ENCODE data around the gene CHMP1A.
"Not testable (repeated sequence)": the region's sequence is repeated elsewhere in the genome, so short reads cannot be mapped to it uniquely, and the experiment has no call there.

The CHMP1A gene

DNA sequence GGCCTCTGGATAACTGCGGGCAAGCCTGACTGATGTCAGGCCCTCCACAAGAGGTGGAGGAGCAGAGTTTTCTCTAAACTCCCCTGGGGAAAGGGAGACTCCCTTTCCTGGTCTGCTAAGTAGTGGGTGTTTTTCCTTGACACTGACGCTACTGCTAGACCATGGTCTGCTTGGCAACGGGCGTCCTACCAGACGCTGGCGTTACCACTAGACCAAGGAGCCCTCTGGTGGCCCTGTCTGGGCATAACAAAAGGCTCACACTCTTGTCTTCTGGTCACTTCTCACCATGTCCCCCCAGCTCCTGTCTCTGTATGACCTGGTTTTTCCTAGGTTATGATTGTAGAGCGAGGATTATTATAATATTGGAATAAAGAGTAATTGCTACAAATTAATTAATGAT, 9.5 kb upstream of the CHMP1A start:
- H3K27ac Mint-ChIP-seq (ENCODE audit: low read depth); H3K9me3 Mint-ChIP-seq; ATAC-seq (replicated peaks; ENCODE audit: extremely low read depth, poor library complexity, severe bottlenecking): not testable (repeated sequence)

DNA sequence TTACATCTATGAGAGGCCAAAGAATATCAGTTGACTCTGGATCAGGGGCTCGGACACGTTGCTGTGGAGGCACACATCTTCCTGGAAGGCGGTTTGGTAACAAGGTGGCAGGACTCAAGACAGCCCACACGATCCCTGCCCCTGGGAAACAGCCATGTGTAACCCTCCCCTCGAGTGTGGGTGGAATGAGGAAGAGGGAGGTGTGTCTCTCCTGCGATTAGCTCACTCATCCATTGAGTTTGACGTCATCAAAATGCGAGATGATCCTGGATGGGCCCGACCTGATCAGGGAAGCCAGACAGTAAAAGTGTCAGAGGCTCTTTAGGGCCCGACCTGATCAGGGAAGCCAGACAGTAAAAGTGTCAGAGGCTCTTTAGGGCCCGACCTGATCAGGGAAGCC, 6.7 kb upstream of the CHMP1A start:
- H3K4me1 Mint-ChIP-seq; H3K36me3 Mint-ChIP-seq (ENCODE audit: insufficient read depth); H3K9me3 Mint-ChIP-seq; H3K27me3 Mint-ChIP-seq; H3K27ac Mint-ChIP-seq (ENCODE audit: low read depth); DNase-seq (ENCODE audit: low spot score in 2 of 2); H3K4me3 Mint-ChIP-seq; ATAC-seq (replicated peaks; ENCODE audit: extremely low read depth, poor library complexity, severe bottlenecking): not testable (repeated sequence)

More for the DNA sequence above, 9.5 kb upstream of the CHMP1A start:
- not testable (repeated sequence) for DNase-seq (ENCODE audit: low spot score in 2 of 2); H3K4me1 Mint-ChIP-seq; H3K4me3 Mint-ChIP-seq; H3K27me3 Mint-ChIP-seq; H3K36me3 Mint-ChIP-seq (ENCODE audit: insufficient read depth)

DNA sequence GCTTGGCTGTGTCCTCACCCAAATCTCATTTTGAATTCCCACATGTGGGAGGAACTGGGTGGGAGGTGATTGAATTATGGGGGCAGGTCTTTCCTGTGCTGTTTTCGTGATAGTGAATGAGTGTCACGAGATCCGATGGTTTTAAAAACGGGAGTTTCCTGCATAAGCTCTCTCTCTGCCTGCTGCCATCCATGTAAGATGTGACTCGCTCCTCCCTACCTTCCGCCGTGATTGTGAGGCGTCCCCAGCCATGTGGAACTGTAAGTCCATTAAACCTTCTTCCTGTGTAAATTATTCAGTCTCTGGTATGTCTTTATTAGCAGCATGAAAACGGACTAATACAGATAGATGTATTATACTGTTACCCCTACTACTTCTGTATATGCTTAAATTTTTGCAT, 3.7 kb upstream of the CHMP1A start:
- no peaks in the 10 kb centered on the region for H3K27me3 Mint-ChIP-seq
- DNase-seq (ENCODE audit: low spot score in 2 of 2) (no peak), ATAC-seq (replicated peaks; ENCODE audit: extremely low read depth, poor library complexity, severe bottlenecking) (no peak)
- H3K4me3 Mint-ChIP-seq: no peak overlapping the region
- no peak overlapping the region for H3K27ac Mint-ChIP-seq (ENCODE audit: low read depth)
- H3K9me3 Mint-ChIP-seq: no peaks in the 10 kb centered on the region
- peaks cover 16% of the 10 kb centered on the region for H3K4me1 Mint-ChIP-seq
- H3K36me3 Mint-ChIP-seq (ENCODE audit: insufficient read depth): peaks cover 11% of the 10 kb centered on the region

DNA sequence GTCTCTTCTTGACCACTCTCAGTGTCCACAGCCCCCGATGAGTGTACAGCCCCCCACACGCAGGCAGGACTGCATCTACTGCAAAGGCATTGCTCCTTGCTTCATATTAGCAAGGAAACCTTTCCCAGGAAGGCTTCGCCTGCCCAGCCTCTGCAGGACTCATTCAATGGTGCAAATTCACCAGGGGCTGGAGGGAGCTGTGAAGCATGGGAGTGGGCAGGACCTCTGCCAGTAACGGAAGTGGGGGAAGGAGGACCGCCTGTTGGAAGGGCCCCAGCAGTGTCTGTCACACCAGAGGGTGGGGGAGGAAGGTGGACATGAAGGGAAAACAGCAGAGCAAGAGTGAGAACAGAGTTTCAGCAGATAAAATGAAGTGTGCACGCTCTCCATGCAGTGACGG, 2.6 kb upstream of the CHMP1A start:
- Mint-ChIP-seq H3K27ac (ENCODE audit: low read depth) (no peak overlapping the region), H3K4me1 (peaks cover 22% of the 10 kb centered on the region), H3K9me3 (no peaks in the 10 kb centered on the region), H3K4me3 (no peak overlapping the region), H3K36me3 (ENCODE audit: insufficient read depth) (peaks cover 15% of the 10 kb centered on the region), H3K27me3 (no peaks in the 10 kb centered on the region)
- DNase-seq (ENCODE audit: low spot score in 2 of 2) (no peak), ATAC-seq (replicated peaks; ENCODE audit: extremely low read depth, poor library complexity, severe bottlenecking) (no peak)

DNA sequence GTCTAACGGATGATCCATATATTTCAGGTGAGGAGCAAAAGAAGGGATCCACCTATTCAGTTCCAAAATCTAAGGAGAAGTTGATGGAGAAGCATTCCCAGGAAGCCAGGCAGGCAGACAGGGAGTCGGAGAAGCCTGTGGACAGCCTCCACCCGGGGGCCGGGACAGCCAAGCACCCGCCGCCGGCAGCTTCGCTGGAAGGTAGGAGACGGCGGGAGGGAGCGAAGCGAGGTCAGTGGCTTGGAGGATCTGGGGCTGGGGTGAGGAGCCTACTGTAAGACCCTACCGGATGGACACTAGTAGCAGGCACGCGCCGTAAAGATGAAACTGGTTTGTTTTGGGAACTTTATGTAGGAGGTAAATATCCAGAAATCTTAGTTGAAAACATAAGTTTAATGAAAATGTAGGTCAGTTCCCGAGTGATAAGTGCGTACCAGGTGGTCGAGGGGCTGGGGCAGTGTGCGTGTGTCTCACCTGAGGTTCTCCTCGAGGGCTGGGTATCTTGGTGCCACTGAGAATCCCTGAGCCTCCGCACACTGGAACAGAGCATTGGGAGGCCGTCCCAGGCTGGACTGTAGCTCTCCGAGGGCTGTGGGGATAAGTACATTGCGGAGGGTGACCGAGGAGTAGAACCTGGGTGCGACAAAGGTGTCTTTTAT, 842 bp upstream of the CHMP1A start:
- H3K4me1 Mint-ChIP-seq: peaks cover 24% of the 10 kb centered on the region
- H3K27ac Mint-ChIP-seq (ENCODE audit: low read depth): peak overlapping the region; percentile 84
- ATAC-seq (replicated peaks; ENCODE audit: extremely low read depth, poor library complexity, severe bottlenecking): no peak
- no peak for DNase-seq (ENCODE audit: low spot score in 2 of 2)
- H3K36me3 Mint-ChIP-seq (ENCODE audit: insufficient read depth): peaks cover 23% of the 10 kb centered on the region
- H3K27me3 Mint-ChIP-seq: no peaks in the 10 kb centered on the region
- peak overlapping the region; percentile 84 for H3K4me3 Mint-ChIP-seq
- no peaks in the 10 kb centered on the region for H3K9me3 Mint-ChIP-seq

DNA sequence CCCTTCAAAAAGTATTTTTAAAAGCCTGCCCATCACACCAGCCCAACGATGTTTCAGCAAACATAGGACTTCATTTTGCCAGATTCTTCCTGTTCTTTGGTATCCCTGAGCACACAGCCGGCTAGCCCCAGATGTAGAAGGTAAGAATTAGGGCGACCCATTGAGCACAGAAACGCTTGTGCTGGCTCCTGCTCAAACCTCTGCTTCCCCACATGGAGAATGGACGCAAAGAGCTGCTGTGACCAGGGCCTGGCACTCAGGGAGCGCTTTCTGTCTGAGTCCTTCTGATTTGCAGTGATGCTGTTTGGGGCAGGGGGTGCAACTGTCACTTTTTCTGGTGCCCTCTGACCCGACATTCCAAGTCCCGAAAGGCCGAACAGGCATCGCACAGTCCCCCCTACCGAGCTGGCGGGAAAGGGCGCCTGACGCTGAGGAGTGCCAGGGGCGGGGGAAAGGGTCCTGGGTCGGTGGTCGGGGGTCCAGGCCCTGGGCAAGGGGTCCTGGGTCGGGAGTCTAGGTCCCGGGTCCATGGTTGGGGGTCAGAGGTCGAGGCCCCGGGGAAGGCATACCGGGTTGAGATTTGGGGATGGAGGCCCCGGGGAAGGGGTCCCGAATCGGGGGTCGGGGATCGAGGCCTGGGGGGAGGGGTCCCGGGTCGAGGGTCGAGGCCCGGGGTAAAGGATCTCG, 930 bp downstream of the CHMP1A start:
- Mint-ChIP-seq H3K4me1 (peaks cover 24% of the 10 kb centered on the region), H3K27ac (ENCODE audit: low read depth) (peak overlapping the region; percentile 89), H3K9me3 (no peaks in the 10 kb centered on the region), H3K4me3 (peak overlapping the region; percentile 84), H3K36me3 (ENCODE audit: insufficient read depth) (peaks cover 23% of the 10 kb centered on the region), H3K27me3 (no peaks in the 10 kb centered on the region)
- ATAC-seq (replicated peaks; ENCODE audit: extremely low read depth, poor library complexity, severe bottlenecking): no peak
- DNase-seq (ENCODE audit: low spot score in 2 of 2): no peak

DNA sequence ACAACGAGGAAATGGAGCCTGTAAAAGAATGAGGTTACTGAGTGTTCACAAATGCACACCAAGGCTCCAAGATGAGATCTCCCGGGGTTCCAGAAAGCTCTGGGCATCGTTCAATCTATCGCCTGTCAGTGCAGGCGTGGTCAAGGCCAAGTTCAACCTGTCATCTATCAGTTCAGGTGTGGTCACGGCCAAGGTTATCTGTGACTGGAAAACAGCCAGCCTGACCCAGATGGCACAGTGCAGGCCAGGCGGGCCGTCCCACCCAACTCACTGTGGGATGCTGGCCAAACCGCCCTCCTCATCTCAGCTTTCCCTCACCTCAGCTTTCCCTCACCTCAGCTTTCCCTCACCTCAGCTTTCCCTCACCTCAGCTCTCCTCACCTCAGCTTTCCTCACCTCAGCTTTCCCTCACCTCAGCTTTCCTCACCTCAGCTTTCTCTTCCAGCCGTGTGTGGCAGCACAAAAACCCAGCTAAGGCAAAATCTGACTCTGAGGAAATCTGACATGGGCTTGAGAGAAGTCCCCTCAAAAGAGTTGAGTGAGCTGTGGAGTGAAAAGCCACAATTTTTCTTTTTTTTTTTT, 2.4 kb downstream of the CHMP1A start:
- H3K27ac Mint-ChIP-seq (ENCODE audit: low read depth): no peak overlapping the region
- ATAC-seq (replicated peaks; ENCODE audit: extremely low read depth, poor library complexity, severe bottlenecking) (no peak), DNase-seq (ENCODE audit: low spot score in 2 of 2) (no peak)
- H3K4me3 Mint-ChIP-seq: peak overlapping the region; percentile 84
- no peaks in the 10 kb centered on the region for H3K9me3 Mint-ChIP-seq
- H3K4me1 Mint-ChIP-seq: peaks cover 24% of the 10 kb centered on the region
- H3K36me3 Mint-ChIP-seq (ENCODE audit: insufficient read depth): peaks cover 26% of the 10 kb centered on the region
- H3K27me3 Mint-ChIP-seq: no peaks in the 10 kb centered on the region

DNA sequence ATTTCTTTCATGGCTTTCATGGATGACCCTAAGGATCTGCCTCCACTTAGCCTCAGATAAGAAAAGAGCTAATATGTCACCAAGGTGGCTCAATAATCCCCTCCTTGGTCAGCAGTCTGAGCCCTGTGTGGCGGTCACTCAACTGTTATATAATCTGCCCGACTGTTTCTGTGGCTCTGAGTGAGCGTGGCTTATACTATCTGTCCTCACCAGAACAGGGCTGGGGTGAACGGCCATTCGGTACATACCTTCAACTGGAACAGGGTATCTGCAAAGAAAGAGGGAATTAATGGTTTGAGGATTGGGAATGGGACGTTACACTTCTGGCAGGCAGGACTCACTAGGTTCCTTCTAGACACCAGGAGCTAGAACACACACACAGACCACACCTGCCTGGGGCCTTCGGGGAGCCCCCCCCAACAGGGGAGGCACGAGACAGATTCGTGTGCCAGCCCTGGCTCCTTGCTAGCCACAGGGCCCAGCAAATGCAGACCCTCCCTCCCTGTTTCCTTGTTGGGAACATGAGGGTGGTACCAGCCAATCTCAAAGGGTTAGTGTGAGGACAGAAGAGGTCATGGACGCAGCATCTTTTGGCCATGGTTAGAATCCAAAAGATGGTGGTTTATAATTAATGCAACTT, 3.7 kb downstream of the CHMP1A start:
- Mint-ChIP-seq H3K9me3 (no peaks in the 10 kb centered on the region), H3K27me3 (no peaks in the 10 kb centered on the region), H3K4me1 (peaks cover 22% of the 10 kb centered on the region), H3K4me3 (no peak overlapping the region), H3K36me3 (ENCODE audit: insufficient read depth) (peaks cover 33% of the 10 kb centered on the region), H3K27ac (ENCODE audit: low read depth) (peak overlapping the region; percentile 46)
- ATAC-seq (replicated peaks; ENCODE audit: extremely low read depth, poor library complexity, severe bottlenecking) (no peak), DNase-seq (ENCODE audit: low spot score in 2 of 2) (no peak)

DNA sequence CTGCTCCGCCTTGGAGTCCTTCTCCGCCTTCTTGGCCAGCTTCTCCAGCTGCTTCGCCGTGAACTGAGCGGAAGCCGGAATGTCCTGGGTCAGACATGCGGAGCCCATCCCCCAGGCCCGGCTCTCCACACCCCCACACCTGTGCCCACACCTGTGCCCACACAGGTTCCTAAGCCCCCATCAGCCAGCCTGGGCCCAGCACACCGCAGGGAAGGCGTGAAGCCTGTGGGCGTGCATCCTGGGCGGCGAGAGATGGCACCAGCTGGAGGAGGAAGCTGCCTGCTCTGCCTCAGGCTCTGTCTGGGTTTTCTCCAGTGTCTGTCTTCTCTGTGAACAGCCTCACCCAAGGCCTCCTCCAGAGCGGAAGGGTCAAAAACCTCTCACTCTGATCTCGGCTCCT, 5.9 kb downstream of the CHMP1A start:
- DNase-seq (ENCODE audit: low spot score in 2 of 2) (no peak), ATAC-seq (replicated peaks; ENCODE audit: extremely low read depth, poor library complexity, severe bottlenecking) (no peak)
- Mint-ChIP-seq H3K4me3 (no peak overlapping the region), H3K9me3 (no peaks in the 10 kb centered on the region), H3K27me3 (no peaks in the 10 kb centered on the region), H3K27ac (ENCODE audit: low read depth) (no peak overlapping the region), H3K4me1 (peaks cover 12% of the 10 kb centered on the region), H3K36me3 (ENCODE audit: insufficient read depth) (peaks cover 37% of the 10 kb centered on the region)

DNA sequence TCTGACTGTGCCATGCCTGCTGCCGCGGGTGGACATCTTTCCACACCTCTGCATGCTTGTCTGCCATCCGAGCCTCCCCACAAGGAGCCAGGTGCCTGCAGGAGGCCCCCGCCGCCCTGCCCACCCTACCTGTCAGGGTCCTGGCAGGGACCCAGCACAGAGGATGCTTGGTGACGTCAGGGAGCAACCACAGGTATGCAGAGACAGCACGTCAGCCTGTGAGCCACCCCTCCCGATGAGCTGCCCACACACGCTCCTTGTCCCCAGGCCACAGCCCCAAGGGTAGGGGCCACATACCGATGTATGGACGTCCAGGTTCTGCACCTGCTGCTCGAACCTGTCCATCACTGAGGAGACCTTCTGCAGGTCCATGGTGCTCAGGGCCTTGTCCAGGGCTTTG, 10.6 kb downstream of the CHMP1A start:
- ATAC-seq (replicated peaks; ENCODE audit: extremely low read depth, poor library complexity, severe bottlenecking) (no peak), DNase-seq (ENCODE audit: low spot score in 2 of 2) (no peak)
- H3K9me3 Mint-ChIP-seq: no peaks in the 10 kb centered on the region
- peaks cover 39% of the 10 kb centered on the region for H3K36me3 Mint-ChIP-seq (ENCODE audit: insufficient read depth)
- H3K4me3 Mint-ChIP-seq: no peak overlapping the region
- H3K27ac Mint-ChIP-seq (ENCODE audit: low read depth): no peak overlapping the region
- H3K4me1 Mint-ChIP-seq: no peaks in the 10 kb centered on the region
- no peaks in the 10 kb centered on the region for H3K27me3 Mint-ChIP-seq

DNA sequence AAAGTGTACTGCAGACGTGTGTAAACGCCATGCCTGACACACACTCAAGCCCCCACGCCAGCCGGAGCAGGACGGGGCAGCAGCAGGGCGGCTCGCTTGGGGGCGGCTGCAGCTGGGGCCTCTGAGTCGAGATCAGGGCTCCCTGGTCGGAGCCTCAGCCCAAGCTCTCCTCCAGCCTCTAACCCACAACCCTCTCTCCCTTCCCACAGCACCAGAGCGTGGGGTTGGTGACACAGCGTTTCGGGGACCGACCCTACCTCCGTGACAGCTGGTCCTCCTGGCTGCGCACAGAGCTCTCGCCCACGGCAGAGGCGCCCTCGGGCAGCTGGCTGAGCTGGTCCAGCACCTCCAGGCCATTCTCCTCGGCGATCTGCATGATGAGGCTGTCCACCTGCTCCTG, 11.2 kb downstream of the CHMP1A start:
- Mint-ChIP-seq H3K4me1 (peaks cover 3% of the 10 kb centered on the region), H3K4me3 (no peak overlapping the region), H3K27me3 (no peaks in the 10 kb centered on the region), H3K27ac (ENCODE audit: low read depth) (no peak overlapping the region), H3K9me3 (no peaks in the 10 kb centered on the region), H3K36me3 (ENCODE audit: insufficient read depth) (peaks cover 39% of the 10 kb centered on the region)
- DNase-seq (ENCODE audit: low spot score in 2 of 2): no peak
- ATAC-seq (replicated peaks; ENCODE audit: extremely low read depth, poor library complexity, severe bottlenecking): no peak

DNA sequence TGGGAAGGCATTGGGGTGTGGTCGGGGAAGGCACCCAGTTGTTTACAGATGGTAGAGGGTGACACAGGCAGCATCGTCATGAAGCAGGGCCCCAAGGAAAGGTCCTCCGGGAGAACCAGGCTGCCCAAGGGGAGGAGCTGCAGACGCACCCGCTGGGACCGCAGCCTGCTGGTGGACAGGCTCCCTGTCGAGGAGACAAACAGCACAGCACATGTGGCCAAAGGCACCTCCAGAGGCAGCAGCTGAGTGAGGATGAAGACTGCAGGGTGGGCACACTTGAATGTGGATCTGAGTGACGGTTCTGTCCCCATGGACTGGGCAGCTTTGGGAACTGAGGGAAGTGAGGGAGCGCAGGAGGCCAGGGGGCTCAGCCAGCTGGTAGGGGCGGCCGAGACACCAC, 12.4 kb downstream of the CHMP1A start:
- DNase-seq (ENCODE audit: low spot score in 2 of 2): no peak
- no peaks in the 10 kb centered on the region for H3K9me3 Mint-ChIP-seq
- peaks cover 11% of the 10 kb centered on the region for H3K4me1 Mint-ChIP-seq
- H3K36me3 Mint-ChIP-seq (ENCODE audit: insufficient read depth): peaks cover 34% of the 10 kb centered on the region
- no peaks in the 10 kb centered on the region for H3K27me3 Mint-ChIP-seq
- ATAC-seq (replicated peaks; ENCODE audit: extremely low read depth, poor library complexity, severe bottlenecking): no peak
- H3K27ac Mint-ChIP-seq (ENCODE audit: low read depth): peak overlapping the region; percentile 25
- H3K4me3 Mint-ChIP-seq: no peak overlapping the region

All from central memory CD8-positive, alpha-beta T cell (primary cell).